CD1c-positive myeloid dendritic cell (primary cell): ENCODE results near the gene RUFY1.
"Not testable (repeated sequence)": the region's sequence is repeated elsewhere in the genome, so short reads cannot be mapped to it uniquely, and the experiment has no call there.

Source experiments
- DNase-seq: peaks from one replicate; pipeline ENCODE4 v3.0.0-alpha.2; 2016; ENCODE audit errors: extremely low spot score

Gene RUFY1

DNA sequence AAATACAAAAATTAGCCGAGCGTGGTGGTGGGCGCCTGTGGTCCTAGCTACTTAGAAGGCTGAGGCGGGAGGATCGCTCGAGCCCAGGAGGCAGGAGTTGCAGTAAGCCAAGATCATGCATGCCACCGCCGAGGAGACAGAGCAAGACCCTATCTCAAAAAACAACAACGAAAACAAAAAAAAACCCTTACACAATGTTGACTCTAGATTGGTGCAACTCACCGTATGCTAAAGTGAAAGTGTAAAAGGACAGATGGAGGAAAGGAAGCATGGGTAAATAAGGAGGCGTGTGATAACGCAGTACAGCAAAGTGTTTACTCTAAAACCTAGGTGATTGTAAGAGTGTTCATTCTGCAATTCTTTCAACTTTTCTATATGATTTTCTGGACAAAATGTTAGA, 15.9 kb upstream of the RUFY1 start:
- DNase-seq = no peak

- no peak for DNase-seq
Measured at GRCh38 chr5:179536676-179537075, 13.7 kb upstream of the RUFY1 start.

- no peak for DNase-seq
Measured at GRCh38 chr5:179542170-179542569, 8.2 kb upstream of the RUFY1 start.

- DNase-seq = not testable (repeated sequence)
Measured at GRCh38 chr5:179543275-179543674, 7.1 kb upstream of the RUFY1 start.

GRCh38 chr5:179553006-179553405, 2.7 kb downstream of the RUFY1 start:
- no peak for DNase-seq

- DNase-seq = peak; percentile 70
Measured at GRCh38 chr5:179553875-179554274, 3.5 kb downstream of the RUFY1 start.

DNA sequence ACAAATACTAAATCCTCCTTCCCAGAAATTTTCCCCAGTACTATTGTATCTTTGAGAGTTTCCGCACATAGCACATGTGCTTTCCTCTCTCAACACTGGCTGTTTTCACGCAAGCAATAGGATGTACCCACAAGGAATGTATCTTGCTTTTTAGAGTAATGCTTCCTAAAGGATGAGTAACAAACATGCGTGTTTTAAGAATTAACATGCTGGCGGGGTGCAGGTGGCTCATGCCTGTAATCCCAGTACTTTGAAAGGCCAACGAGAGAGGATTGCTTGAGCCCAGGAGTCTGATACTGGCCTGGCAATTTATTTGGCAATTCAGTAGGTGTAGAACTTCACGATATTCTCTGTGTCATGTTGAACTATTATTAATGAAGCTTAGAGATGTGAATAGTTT, 4.6 kb downstream of the RUFY1 start:
- DNase-seq = no peak

DNA sequence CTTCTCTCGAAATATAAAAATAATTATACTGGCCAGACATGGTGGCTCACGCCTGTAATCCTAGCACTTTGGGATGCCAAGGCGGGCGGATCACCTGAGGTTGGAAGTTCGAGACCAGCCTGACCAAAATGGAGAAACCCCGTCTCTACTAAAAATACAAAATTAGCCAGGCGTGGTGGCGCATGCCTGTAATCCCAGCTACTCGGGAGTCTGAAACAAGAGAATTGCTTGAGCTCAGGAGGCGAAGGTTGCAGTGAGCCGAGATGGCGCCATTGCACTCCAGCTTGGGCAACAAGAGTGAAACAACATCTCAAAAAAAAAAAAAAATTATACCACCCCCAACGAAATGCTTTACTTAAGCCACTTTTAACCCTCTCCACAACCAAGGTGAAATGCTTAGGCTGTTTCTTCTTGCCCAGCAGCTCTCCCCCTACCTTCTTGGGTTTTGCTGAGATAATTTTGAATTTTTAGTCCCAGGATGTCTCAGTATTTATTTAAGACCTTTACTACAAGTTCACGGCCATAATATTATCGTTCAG, 8.0 kb downstream of the RUFY1 start:
- DNase-seq = not testable (repeated sequence)

DNA sequence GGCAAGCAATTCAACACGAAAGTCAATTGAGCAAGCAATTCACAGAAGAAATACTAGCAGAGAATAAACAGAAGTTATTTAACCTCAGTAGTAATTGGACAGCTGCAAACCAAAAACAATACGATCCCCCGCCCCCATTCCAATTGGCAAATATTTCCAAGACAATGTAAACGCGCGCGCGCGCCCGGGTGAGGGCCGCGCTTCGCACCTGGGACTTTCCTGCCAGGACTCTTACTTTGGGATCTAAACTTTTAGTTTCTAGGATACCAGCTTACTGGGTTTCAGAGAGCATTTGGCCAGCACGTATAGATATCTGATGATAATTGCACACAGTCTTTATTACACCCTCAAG, 8.6 kb downstream of the RUFY1 start:
- peak; percentile 19 for DNase-seq

DNA sequence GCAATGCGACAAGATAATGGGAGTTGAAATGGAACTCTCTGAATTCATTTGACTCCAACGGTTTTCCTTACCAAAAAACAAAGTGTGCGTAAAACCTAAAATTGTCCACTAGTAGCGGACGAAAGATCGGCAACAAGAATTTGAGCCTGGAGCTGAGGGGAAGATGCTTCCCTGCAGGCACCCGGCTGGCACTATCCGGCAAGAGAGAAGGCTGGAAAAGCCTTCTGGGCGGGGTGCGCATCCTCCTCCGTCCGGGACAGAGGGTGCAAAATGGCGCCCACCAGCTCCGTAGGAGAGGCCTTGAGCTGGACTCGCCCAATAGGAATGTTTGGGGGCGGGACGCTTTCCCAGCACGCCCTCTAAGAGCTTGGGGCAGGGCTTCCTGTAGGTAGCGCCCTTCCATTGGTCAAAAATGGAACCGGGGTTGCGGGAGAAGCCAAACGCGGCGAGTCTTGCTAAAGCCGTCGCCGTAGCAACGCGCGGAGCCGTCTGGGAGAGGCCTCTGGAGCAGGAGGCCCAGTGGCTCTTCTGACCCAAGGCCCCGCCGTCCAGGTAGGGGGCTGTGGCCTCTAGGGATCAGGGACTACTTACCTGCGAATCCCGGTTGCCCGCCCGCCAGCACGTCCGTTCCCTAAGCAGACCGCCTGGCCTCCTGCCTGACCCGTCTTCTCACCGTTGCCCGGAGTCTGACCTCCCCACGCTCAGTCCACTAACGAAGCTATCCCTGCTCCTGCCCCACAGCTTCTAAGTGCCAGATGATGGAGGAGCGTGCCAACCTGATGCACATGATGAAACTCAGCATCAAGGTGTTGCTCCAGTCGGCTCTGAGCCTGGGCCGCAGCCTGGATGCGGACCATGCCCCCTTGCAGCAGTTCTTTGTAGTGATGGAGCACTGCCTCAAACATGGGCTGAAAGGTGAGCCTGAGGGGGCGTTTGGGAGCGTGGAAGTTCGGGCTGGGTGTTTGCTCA, 9.2 kb downstream of the RUFY1 start:
- DNase-seq = peak; percentile 96

DNA sequence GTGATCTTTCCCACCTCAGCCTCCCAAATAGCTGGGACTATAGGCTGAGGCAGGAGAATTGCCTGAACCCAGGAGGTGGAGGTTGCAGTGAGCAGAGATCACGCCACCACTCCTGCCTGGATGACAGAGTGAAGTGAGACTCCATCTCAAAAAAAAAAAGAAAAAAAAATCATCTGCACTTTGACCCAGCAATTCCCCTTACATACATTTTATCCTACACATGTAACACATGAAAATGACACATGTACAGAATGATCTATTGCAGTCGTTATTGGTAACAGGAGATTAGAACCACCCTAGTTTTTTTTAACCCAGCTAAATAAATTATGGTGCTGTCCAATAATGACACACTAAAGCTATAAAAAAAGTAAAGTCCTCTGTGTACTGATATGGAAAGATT, 14.2 kb downstream of the RUFY1 start:
- no peak for DNase-seq

DNA sequence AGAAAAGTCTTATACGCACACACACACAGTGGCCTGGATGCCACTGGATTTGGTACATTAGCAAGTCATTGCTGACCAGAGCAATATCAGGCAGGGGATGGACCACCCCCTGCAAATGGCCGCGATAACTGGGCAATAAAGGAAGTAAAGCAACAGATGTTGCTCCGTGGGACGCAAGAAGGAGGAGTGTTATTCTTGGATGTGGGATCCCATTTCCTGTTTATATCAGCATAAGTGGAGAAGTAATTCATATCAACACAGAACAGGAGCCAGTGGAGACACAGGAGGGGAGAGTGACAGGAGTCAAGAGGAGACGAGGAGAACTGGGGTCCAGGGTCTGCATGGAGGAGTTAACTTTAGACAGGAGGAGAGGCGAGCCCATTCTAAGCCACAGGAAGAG, 18.4 kb downstream of the RUFY1 start:
- DNase-seq = peak; percentile 46

GRCh38 chr5:179572386-179572785, 22.0 kb downstream of the RUFY1 start:
- no peak for DNase-seq

DNA sequence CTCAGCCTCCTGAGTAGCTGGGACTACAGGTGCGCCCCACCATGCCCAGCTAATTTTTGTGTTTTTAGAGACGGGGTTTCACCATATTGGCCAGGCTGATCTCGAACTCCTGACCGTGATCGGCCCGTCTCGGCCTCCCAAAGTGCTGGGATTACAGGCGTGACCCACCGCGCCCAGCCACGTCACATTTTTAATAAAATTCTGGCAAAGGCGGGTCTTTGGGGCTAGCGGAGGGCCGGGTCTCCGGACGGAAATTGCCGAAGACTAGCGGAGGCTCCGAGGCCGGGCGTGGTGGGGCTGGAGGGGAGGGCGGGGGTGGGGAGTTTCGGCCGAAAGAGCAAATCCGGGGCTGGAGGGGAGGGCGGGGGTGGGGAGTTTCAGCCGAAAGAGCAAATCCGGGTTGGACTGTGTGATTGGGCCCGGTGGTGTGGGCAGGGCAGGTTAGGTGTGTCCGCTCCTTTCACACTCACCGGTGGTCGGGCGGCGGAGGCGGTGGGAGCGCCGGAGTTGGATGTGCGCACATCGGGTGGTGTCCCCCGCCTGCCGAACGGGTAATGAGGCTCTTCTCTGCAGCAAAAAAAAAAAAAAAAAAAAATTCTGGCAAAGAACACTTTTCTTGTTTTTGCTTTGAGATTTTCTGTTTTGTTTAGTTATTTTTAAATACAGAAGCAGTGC, 27.1 kb downstream of the RUFY1 start:
- no peak for DNase-seq

DNA sequence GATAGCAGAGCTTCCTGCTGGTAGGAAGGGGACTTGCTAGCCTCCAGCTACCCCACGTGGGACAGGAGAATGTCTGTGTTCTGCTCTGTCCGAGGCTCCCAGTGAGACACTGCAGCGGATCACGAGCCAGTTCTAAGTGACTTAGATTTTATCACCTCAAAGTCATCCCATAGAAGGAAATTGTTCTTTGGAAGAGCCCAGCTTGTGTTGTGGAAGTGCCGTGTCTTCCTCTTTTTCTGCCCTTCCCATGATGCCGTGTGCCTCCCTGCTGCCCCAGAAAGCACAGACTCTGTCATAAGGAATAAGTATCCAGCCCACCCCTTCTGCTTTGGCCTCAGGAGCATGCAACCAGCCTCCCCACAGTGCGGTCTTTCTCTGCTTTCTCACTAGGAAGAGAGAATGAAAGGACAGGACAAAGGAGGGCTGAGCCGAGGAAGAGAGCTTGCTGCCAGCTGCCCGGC, 35.6 kb downstream of the RUFY1 start:
- DNase-seq = peak; percentile 49

DNA sequence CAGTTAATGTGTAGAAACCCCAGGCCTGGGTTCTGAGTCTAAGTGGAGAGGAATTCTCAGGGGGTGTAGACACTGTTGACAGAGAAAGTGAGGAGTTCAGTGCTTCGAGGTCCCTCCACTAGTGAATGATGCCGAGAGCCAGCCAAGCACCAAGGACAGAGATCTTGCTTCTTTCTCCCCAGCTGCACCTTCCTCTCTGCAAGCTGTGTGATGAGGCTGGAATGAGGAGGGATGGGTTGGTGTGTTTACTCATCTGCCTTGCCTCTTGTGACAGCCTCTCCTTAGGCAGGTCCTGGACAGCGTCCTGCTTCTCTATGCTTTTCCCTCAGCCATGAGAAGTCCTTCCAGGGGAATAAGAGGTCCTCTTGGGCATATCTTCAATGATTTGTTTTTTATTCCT, 37.8 kb downstream of the RUFY1 start:
- DNase-seq = no peak

GRCh38 chr5:179595916-179596315, 45.6 kb downstream of the RUFY1 start:
- DNase-seq = no peak

- no peak for DNase-seq
Measured at GRCh38 chr5:179596421-179596820, 46.1 kb downstream of the RUFY1 start.

GRCh38 chr5:179599100-179599499, 48.7 kb downstream of the RUFY1 start:
- peak; percentile 70 for DNase-seq

DNA sequence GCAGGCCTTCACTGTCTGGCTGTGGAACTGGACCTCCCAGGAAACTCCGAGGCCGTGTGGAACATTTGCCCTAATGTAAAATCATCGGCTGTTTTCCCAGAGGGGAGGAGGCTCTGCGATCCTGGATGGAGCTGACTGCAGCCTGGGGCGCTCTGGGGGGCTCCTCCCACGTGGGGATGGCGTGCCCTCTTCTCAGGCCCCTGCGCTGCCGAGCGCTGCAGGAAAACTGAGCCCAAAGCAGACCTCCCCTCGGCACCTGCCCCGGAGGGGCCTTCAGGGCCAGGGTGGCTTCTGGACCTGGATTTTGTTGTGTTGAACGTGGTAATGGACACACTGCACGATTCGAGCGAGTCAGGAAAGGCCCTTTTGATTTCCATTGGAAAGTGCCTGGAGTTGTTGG, 49.2 kb downstream of the RUFY1 start:
- no peak for DNase-seq

- peak; percentile 76 for DNase-seq
Measured at GRCh38 chr5:179599973-179600372, 49.6 kb downstream of the RUFY1 start.

DNA sequence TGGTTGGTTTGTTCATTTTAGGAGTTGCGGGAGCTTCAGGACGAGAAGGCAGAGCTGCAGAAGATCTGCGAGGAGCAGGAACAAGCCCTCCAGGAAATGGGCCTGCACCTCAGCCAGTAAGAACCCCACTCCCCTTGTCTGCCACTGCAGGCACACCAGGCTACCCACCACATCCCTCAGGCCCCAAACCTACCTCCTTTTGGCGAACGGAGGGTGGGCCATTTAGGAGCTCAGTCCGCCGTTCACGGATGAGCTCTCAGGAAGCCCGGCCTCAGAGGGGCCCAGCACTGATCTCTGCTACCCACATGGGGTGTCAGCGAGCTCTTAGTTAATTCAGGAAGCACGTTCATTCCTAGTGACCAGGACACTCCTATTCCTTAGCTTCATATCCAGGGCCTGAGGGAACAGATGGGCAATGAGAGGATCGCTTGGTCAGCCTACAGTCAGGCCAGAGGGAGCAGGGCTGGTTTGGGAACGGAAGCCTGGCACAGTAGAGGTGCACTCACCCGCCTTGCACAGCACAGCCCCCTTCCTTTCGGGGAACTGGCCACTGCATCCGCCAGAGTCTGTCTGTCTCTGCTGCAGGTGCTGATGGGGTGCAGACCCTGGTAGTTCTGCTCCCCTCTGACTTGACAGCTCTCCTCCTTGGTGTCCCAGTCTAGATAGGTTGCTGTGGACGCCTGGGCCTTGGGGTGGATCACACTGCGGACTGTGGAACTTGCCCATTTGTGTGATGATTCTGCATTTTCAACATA, 51.7 kb downstream of the RUFY1 start:
- DNase-seq = no peak
